ENCODE data around the gene KIF5A.

GRCh38 chr12:57606821-57607220 lies 57.0 kb downstream of the KIF5A start:
- TF ChIP-seq SNAI2 (CRISPR knock-in tag; IDR thresholded peaks at IDR 0.05): no peak
- TF ChIP-seq ZFP30 (CRISPR knock-in tag; IDR thresholded peaks at IDR 0.05): no peak
- no peak for TF ChIP-seq ZNF8 (CRISPR knock-in tag; IDR thresholded peaks at IDR 0.05)
- no peak for TF ChIP-seq CREB5 (CRISPR knock-in tag; IDR thresholded peaks at IDR 0.05; ENCODE audit: low read depth)
- TF ChIP-seq RARB (CRISPR knock-in tag; IDR thresholded peaks at IDR 0.05): no peak
- no peak for TF ChIP-seq TOX (CRISPR knock-in tag; IDR thresholded peaks at IDR 0.05; ENCODE audit: borderline replicate concordance)
- TF ChIP-seq CSDC2 (CRISPR knock-in tag; IDR thresholded peaks at IDR 0.05): no peak
- no peak for TF ChIP-seq CSRNP3 (CRISPR knock-in tag; IDR thresholded peaks at IDR 0.05)
- TF ChIP-seq BACH2 (CRISPR knock-in tag; IDR thresholded peaks at IDR 0.05; ENCODE audit: borderline replicate concordance): no peak
- no peak for TF ChIP-seq ZFP3 (CRISPR knock-in tag; IDR thresholded peaks at IDR 0.05)
- TF ChIP-seq ZNF565 (CRISPR knock-in tag; conservative IDR thresholded peaks at IDR 0.05; ENCODE audit: low read depth): no peak

Measured in SK-N-SH treated with all-trans-retinoic acid at 6 μM for 48 hours (cell line).